Measurements from ENCODE around the gene LSS. TPM values are rescaled to one million over a fixed set of nuclear protein-coding genes. Genes with fewer than 3 reads are reported as not detected.

LSS gene
- total RNA-seq, 1 donor from 2014 or later, result 52.0 TPM

GRCh38 chr21:46151261-46151988 lies 77.1 kb downstream of the LSS start:
- Histone ChIP-seq H3K4me3 (no peak overlapping the region), H3K27me3 (ENCODE audit: low read depth) (no peaks in the 10 kb centered on the region), H3K27ac (replicated peaks) (no peak overlapping the region), H3K4me1 (peaks cover 16% of the 10 kb centered on the region), H3K36me3 (no peaks in the 10 kb centered on the region), H3K9me3 (replicated peaks) (no peaks in the 10 kb centered on the region)
- DNase-seq, result no peak
- intact Hi-C loops (cut with micrococcal nuclease), result no loop called here
- TF ChIP-seq CTCF (IDR thresholded peaks at IDR 0.05; ENCODE audit: borderline replicate concordance), result no peak

GRCh38 chr21:46150491-46151121 lies 78.0 kb downstream of the LSS start:
- intact Hi-C loops (cut with micrococcal nuclease), result no loop called here
- no peak for TF ChIP-seq CTCF (IDR thresholded peaks at IDR 0.05; ENCODE audit: borderline replicate concordance)
- Histone ChIP-seq H3K27ac (replicated peaks) (no peak overlapping the region), H3K27me3 (ENCODE audit: low read depth) (no peaks in the 10 kb centered on the region), H3K9me3 (replicated peaks) (no peaks in the 10 kb centered on the region), H3K36me3 (no peaks in the 10 kb centered on the region), H3K4me3 (no peak overlapping the region), H3K4me1 (peaks cover 16% of the 10 kb centered on the region)
- no peak for DNase-seq

- TF ChIP-seq CTCF (IDR thresholded peaks at IDR 0.05; ENCODE audit: borderline replicate concordance), result no peak
- no peaks in the 10 kb centered on the region for H3K36me3 ChIP-seq
- no peaks in the 10 kb centered on the region for H3K9me3 ChIP-seq (replicated peaks)
- H3K4me1 ChIP-seq, result peaks cover 16% of the 10 kb centered on the region
- H3K4me3 ChIP-seq, result no peak overlapping the region
- no peaks in the 10 kb centered on the region for H3K27me3 ChIP-seq (ENCODE audit: low read depth)
- no peak overlapping the region for H3K27ac ChIP-seq (replicated peaks)
- intact Hi-C loops (cut with micrococcal nuclease), result no loop called here
- DNase-seq, result no peak
Measured at GRCh38 chr21:46150073-46150472, 78.5 kb downstream of the LSS start.

DNA sequence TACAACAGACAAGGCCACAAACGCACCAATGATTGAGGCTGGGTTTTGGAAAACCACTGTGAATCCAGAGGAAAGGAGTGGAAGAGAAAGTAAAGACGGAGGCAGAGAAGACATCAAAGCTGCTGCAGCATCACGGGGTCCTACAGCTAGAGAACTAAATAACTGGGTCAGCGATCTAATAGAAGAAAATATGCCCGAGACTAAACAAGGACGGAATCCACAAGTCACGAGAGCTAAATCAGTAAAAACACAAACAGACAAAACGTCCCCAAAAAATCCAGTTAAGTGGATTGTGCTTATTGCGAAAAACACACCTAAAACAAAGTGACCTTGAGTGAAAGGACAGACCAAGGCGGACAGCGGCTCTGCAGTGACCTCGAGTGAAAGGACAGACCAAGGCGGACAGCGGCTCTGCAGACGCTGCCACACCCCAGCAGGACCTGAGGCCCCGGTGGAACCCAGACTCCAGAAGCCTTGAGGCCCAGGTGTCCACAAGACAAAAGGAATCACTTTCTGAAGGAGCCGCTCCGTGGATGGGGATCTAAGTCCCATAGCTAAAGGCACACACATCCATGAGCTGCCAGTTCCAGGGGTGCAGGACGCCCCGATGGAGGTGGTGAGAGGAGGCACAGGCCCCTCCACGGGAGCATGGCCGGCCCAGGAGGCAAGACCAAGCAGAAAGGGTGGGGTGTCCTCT lies 79.2 kb downstream of the LSS start:
- no peaks in the 10 kb centered on the region for H3K36me3 ChIP-seq
- H3K27ac ChIP-seq (replicated peaks), result no peak overlapping the region
- H3K27me3 ChIP-seq (ENCODE audit: low read depth), result no peaks in the 10 kb centered on the region
- no peak for TF ChIP-seq CTCF (IDR thresholded peaks at IDR 0.05; ENCODE audit: borderline replicate concordance)
- peaks cover 16% of the 10 kb centered on the region for H3K4me1 ChIP-seq
- no peak overlapping the region for H3K4me3 ChIP-seq
- no peaks in the 10 kb centered on the region for H3K9me3 ChIP-seq (replicated peaks)
- no peak for DNase-seq
- intact Hi-C loops (cut with micrococcal nuclease), result no loop called here

DNA sequence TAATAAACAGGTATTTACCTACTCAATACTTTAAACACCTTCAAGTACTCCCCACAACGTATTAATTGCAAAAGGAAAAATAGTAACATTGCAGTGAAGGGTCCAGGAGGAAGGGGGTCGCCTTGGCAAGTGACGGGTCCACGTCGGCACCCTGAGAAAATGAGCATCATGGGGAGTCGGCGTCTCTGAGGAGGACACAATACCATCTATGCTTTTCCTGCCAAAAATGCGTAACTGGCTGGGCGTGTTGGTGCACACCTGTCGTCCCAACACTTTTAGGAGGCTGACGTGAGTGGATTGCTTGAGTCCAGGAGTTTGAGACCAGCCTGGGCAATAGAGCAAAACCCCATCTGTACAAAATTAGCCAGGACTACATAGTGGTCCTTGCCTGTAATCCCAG lies 80.5 kb downstream of the LSS start:
- Histone ChIP-seq H3K4me3 (no peak overlapping the region), H3K27me3 (ENCODE audit: low read depth) (no peaks in the 10 kb centered on the region), H3K9me3 (replicated peaks) (no peaks in the 10 kb centered on the region), H3K36me3 (no peaks in the 10 kb centered on the region), H3K4me1 (peaks cover 18% of the 10 kb centered on the region), H3K27ac (replicated peaks) (no peak overlapping the region)
- no peak for TF ChIP-seq CTCF (IDR thresholded peaks at IDR 0.05; ENCODE audit: borderline replicate concordance)
- no peak for DNase-seq
- intact Hi-C loops (cut with micrococcal nuclease), result no loop called here
